K562 (cell line): ENCODE measurements around the gene UPF1. TPM values are rescaled to one million over a fixed set of nuclear protein-coding genes. Genes with fewer than 3 reads are reported as not detected.
A peak's percentile ranks its signal among the peaks of the same experiment; 100 is the strongest.

ENCODE experiments used
- CREB1 ChIP-seq, 2 experiments: sonication (generic) in 1 of 2; formaldehyde crosslinking in 1 of 2; IDR thresholded peaks; 2 replicates each; pipeline versions ENCODE4 v1.6.1 to v1.8.0; 2012 to 2022; ENCODE audit warnings: inconsistent platforms in 1 of 2, mild to moderate bottlenecking in 1 of 2, missing genetic modification reagents in 1 of 2, moderate library complexity in 1 of 2
- CREM ChIP-seq: IDR thresholded peaks from 2 replicates; pipeline ENCODE4 v1.6.1; 2014; ENCODE audit warnings: antibody characterized with exemption, low read depth
- ELF4 ChIP-seq: fragments of 450-650 bp; formaldehyde crosslinking; IDR thresholded peaks from 2 replicates; pipeline ENCODE4 v1.4.0; 2022; ENCODE audit warnings: missing genetic modification characterization
- HDGF ChIP-seq: fragments of 450-650 bp; IDR thresholded peaks from 2 replicates; pipeline ENCODE4 v1.6.1; 2016
- HINFP ChIP-seq: fragments of 450-650 bp; conservative IDR thresholded peaks from 2 replicates; pipeline ENCODE4 v1.6.1; 2016; ENCODE audit warnings: missing genetic modification characterization, low read depth, mild to moderate bottlenecking, control low read depth, missing compliant biosample characterization
- MAFF ChIP-seq: IDR thresholded peaks from 2 replicates; pipeline ENCODE4 v1.6.1; 2012; ENCODE audit warnings: low read length, improper control_type of control experiment
- MAZ ChIP-seq, 2 experiments: fragments of 450-650 bp in 1 of 2; sonication (generic) in 1 of 2; formaldehyde crosslinking; IDR thresholded peaks in 1 of 2; conservative IDR thresholded peaks in 1 of 2; 2 replicates each; pipeline versions ENCODE4 v1.4.0 to v1.5.0; 2020; ENCODE audit warnings: mild to moderate bottlenecking in 1 of 2, missing genetic modification reagents in 1 of 2
- NONO ChIP-seq, 2 experiments: fragments of 200-400 bp in 1 of 2; fragments of 450-650 bp in 1 of 2; formaldehyde crosslinking in 1 of 2; IDR thresholded peaks; 2 replicates each; pipeline ENCODE4 v1.6.1; 2017; ENCODE audit warnings: low read depth in 2 of 2, mild to moderate bottlenecking in 2 of 2, moderate library complexity in 2 of 2, low read length in 1 of 2
- NRF1 ChIP-seq, 2 experiments: fragments of 450-650 bp; IDR thresholded peaks in 1 of 2; conservative IDR thresholded peaks in 1 of 2; 2 replicates each; pipeline ENCODE4 v1.6.1; 2014; ENCODE audit warnings: mild to moderate bottlenecking in 2 of 2
- PKNOX1 ChIP-seq: fragments of 450-650 bp; IDR thresholded peaks from 2 replicates; pipeline ENCODE4 v1.6.1; 2016
- POLR2AphosphoS5 ChIP-seq: IDR thresholded peaks from 2 replicates; pipeline ENCODE4 v1.6.1; 2011; ENCODE audit warnings: mild to moderate bottlenecking, low read depth, low read length, moderate library complexity; ENCODE audit not compliant: control insufficient read depth, insufficient read depth
- PURB ChIP-seq: sonication (generic); formaldehyde crosslinking; IDR thresholded peaks from 2 replicates; pipeline ENCODE4 v1.9.0; 2021; ENCODE audit warnings: low read depth, mild to moderate bottlenecking, missing genetic modification reagents
- SAFB2 ChIP-seq: fragments of 200-400 bp; formaldehyde crosslinking; IDR thresholded peaks from 2 replicates; pipeline ENCODE4 v1.6.1; 2018; ENCODE audit warnings: borderline replicate concordance, low read length, low read depth, moderate library complexity; ENCODE audit not compliant: severe bottlenecking
- SMC3 ChIP-seq: conservative IDR thresholded peaks from 2 replicates; pipeline ENCODE4 v1.6.1; 2011; ENCODE audit warnings: low read depth, low read length, improper control_type of control experiment; ENCODE audit not compliant: insufficient read depth
- SRF ChIP-seq, 2 experiments: fragments of 250-450, 450-650 bp in 1 of 2; sonication (Bioruptor Pico) in 1 of 2; sonication (generic) in 1 of 2; formaldehyde crosslinking; IDR thresholded peaks; 2 replicates each; pipeline versions ENCODE4 v1.5.0 to v1.5.1; 2020 to 2022; ENCODE audit warnings: mild to moderate bottlenecking in 1 of 2, missing genetic modification reagents in 1 of 2
- TAF15 ChIP-seq: fragments of 200-400 bp; formaldehyde crosslinking; IDR thresholded peaks from 2 replicates; pipeline ENCODE4 v1.6.1; 2017; ENCODE audit warnings: mild to moderate bottlenecking, low read depth, low read length, moderate library complexity
- USF2 ChIP-seq: sonication (generic); formaldehyde crosslinking; IDR thresholded peaks from 2 replicates; pipeline ENCODE4 v1.5.0; 2020; ENCODE audit warnings: missing genetic modification reagents
- polyA plus RNA-seq, 8 experiments: library from polyadenylated mRNA; depleted of rRNA in 4 of 8; stranded (reverse) in 5 of 8; unstranded in 3 of 8; fragments of >200 nt; fragmentation: Nextera tagmentation in 2 of 8; fragmentation: Illumina TruSeq in 1 of 8; extraction: Ambion mirVana in 2 of 8; extraction: Trizol in 1 of 8; gene quantifications; 2 replicates each; pipeline versions ENCODE4 v1.2.1 to v1.2.3, GENCODE V29; 2011 to 2014; ENCODE audit warnings: inconsistent platforms in 1 of 8, missing spikeins in 1 of 8
- total RNA-seq, 7 experiments: library from RNA; depleted of rRNA in 6 of 7; stranded (reverse); fragments of >200 nt in 6 of 7; fragmentation: Illumina TruSeq in 2 of 7; extraction: Trizol in 2 of 7; gene quantifications; 2 replicates each; pipeline versions ENCODE4 v1.2.1 to v1.2.3, GENCODE V29; 2011 to 2021; ENCODE audit warnings: low replicate concordance in 1 of 7

UPF1 gene
- total and polyA plus RNA-seq, 9 of the 15 experiments (the other 6 are each of a cell fraction or from before 2014, with no cell fraction given), result 0.34 to 103 (median 27.9) TPM

- 0 out of 4 replicates have a peak, but pooled peaks of 1 of the 2 experiments have one; percentile 42 for TF ChIP-seq SRF (CRISPR knock-in tag; IDR thresholded peaks at IDR 0.05)
- TF ChIP-seq HINFP (tag), result no peak
- TF ChIP-seq SMC3, result no peak
- no peak for TF ChIP-seq MAFF
- no peak for TF ChIP-seq CREB1 (IDR thresholded peaks at IDR 0.05)
- TF ChIP-seq CREB1 (CRISPR knock-in tag; IDR thresholded peaks at IDR 0.05), result no peak
- TF ChIP-seq ELF4 (CRISPR knock-in tag), result 0 out of 2 replicates have a peak, but pooled peaks have one; percentile 26
- TF ChIP-seq PKNOX1, result peak; percentile 83
- TF ChIP-seq MAZ (CRISPR knock-in tag; conservative IDR thresholded peaks at IDR 0.05 in 1 of 2, IDR thresholded peaks at IDR 0.05 in 1 of 2), result peak in 1 of 2 experiments; percentile 59; a peak in 2 of 4 replicates
- no peak for TF ChIP-seq SAFB2
- TF ChIP-seq NONO (IDR thresholded peaks at IDR 0.05; ENCODE audit: low read depth in 2 of 2, low read length in 1 of 2), result no peak
- no peak for TF ChIP-seq TAF15
- peak; percentile 27 for TF ChIP-seq CREM
- TF ChIP-seq POLR2AphosphoS5, result no peak
- no peak for TF ChIP-seq USF2
- no peak for TF ChIP-seq PURB (CRISPR knock-in tag)
- peak; percentile 93 for TF ChIP-seq HDGF
- TF ChIP-seq NRF1 (conservative IDR thresholded peaks at IDR 0.05 in 1 of 2, IDR thresholded peaks at IDR 0.05 in 1 of 2), result peak; percentile 21 to 41; a peak in 1 of 4 replicates
- TF ChIP-seq, all 486 proteins: peak for 15
Observed at GRCh38 chr19:18879579-18880373, 48.0 kb downstream of the UPF1 start (continued).
